Mesothelial cell of epicardium (in vitro differentiated cells): Measurements from ENCODE around the gene ELMOD3. TPM values are rescaled to one million over a fixed set of nuclear protein-coding genes. Genes with fewer than 3 reads are reported as not detected.
"Not testable (repeated sequence)": the region's sequence is repeated elsewhere in the genome, so short reads cannot be mapped to it uniquely, and the experiment has no call there.

Experiments used
- DNase-seq, 2 experiments: peaks; one replicate each; pipeline ENCODE4 v3.0.0; 2021; ENCODE audit warnings: low spot score in 2 of 2; ENCODE audit not compliant: unreplicated experiment in 2 of 2
- H3K27ac Mint-ChIP-seq: 2 replicates; pipeline ENCODE4 v1.8.0; 2021; ENCODE audit warnings: mixed read lengths
- H3K27me3 Mint-ChIP-seq: 2 replicates; pipeline ENCODE4 v1.8.0; 2021; ENCODE audit warnings: low read depth, mixed read lengths
- H3K36me3 Mint-ChIP-seq: 2 replicates; pipeline ENCODE4 v1.8.0; 2021; ENCODE audit warnings: mixed read lengths
- H3K4me1 Mint-ChIP-seq: 2 replicates; pipeline ENCODE4 v1.8.0; 2021; ENCODE audit warnings: mixed read lengths
- H3K4me3 Mint-ChIP-seq: 2 replicates; pipeline ENCODE4 v1.8.0; 2021; ENCODE audit warnings: mild to moderate bottlenecking, moderate library complexity, mixed read lengths
- H3K9me3 Mint-ChIP-seq: 2 replicates; pipeline ENCODE4 v1.8.0; 2021; ENCODE audit warnings: mixed read lengths
- CTCF ChIP-seq: fragments of 200-600 bp; sonication (generic); IDR thresholded peaks from one replicate; pipeline ENCODE4 v1.5.0; 2021; ENCODE audit warnings: antibody characterized with exemption; ENCODE audit not compliant: unreplicated experiment
- total RNA-seq: library from RNA; stranded (reverse); gene quantifications from 3 replicates; pipeline ENCODE4 v1.2.1, GENCODE V29; 2021

ELMOD3 gene
- total RNA-seq, 1 donor from 2014 or later = 24.5 TPM

- Mint-ChIP-seq H3K4me3 (no peak overlapping the region), H3K27me3 (no peaks in the 10 kb centered on the region), H3K4me1 (peaks cover 22% of the 10 kb centered on the region), H3K36me3 (peaks cover 51% of the 10 kb centered on the region), H3K27ac (peak overlapping the region; percentile 68), H3K9me3 (peaks cover 21% of the 10 kb centered on the region)
- TF ChIP-seq CTCF = no peak
- DNase-seq = no peak
These were observed 21.9 kb downstream of the ELMOD3 start for GRCh38 chr2:85376291-85377065.

GRCh38 chr2:85377083-85377482, 22.5 kb downstream of the ELMOD3 start:
- peaks cover 21% of the 10 kb centered on the region for H3K9me3 Mint-ChIP-seq

GRCh38 chr2:85378257-85378656, 23.7 kb downstream of the ELMOD3 start:
- Mint-ChIP-seq H3K36me3 (peaks cover 54% of the 10 kb centered on the region), H3K27me3 (no peaks in the 10 kb centered on the region), H3K4me3 (no peak overlapping the region), H3K27ac (peak overlapping the region; percentile 70), H3K4me1 (peaks cover 22% of the 10 kb centered on the region), H3K9me3 (peaks cover 19% of the 10 kb centered on the region)
- no peak for TF ChIP-seq CTCF
- DNase-seq = no peak

More at GRCh38 chr2:85377083-85377482, 22.5 kb downstream of the ELMOD3 start:
- H3K27me3 Mint-ChIP-seq = no peaks in the 10 kb centered on the region
- H3K36me3 Mint-ChIP-seq = peaks cover 53% of the 10 kb centered on the region
- peaks cover 22% of the 10 kb centered on the region for H3K4me1 Mint-ChIP-seq
- TF ChIP-seq CTCF = no peak
- H3K27ac Mint-ChIP-seq = peak overlapping the region; percentile 68
- H3K4me3 Mint-ChIP-seq = no peak overlapping the region
- DNase-seq = no peak

- H3K9me3 Mint-ChIP-seq = peaks cover 13% of the 10 kb centered on the region
- TF ChIP-seq CTCF = no peak
- H3K4me3 Mint-ChIP-seq = no peak overlapping the region
- peaks cover 52% of the 10 kb centered on the region for H3K36me3 Mint-ChIP-seq
- peaks cover 22% of the 10 kb centered on the region for H3K4me1 Mint-ChIP-seq
- H3K27me3 Mint-ChIP-seq = no peaks in the 10 kb centered on the region
- H3K27ac Mint-ChIP-seq = no peak overlapping the region
- DNase-seq = no peak
These were observed 25.5 kb downstream of the ELMOD3 start for GRCh38 chr2:85380048-85380447.

GRCh38 chr2:85383151-85383550, 28.6 kb downstream of the ELMOD3 start:
- H3K27me3 Mint-ChIP-seq, H3K4me1 Mint-ChIP-seq, H3K27ac Mint-ChIP-seq, DNase-seq, H3K4me3 Mint-ChIP-seq: not testable (repeated sequence)
- peaks cover 12% of the 10 kb centered on the region for H3K9me3 Mint-ChIP-seq
- peaks cover 37% of the 10 kb centered on the region for H3K36me3 Mint-ChIP-seq

- no peak overlapping the region for H3K27ac Mint-ChIP-seq
- H3K4me3 Mint-ChIP-seq = no peak overlapping the region
- TF ChIP-seq CTCF = no peak
- H3K36me3 Mint-ChIP-seq = peaks cover 30% of the 10 kb centered on the region
- H3K4me1 Mint-ChIP-seq = peaks cover 1% of the 10 kb centered on the region
- no peak for DNase-seq
- H3K9me3 Mint-ChIP-seq = peaks cover 6% of the 10 kb centered on the region
- no peaks in the 10 kb centered on the region for H3K27me3 Mint-ChIP-seq
These were observed 29.3 kb downstream of the ELMOD3 start for GRCh38 chr2:85383850-85384249.
